ENCODE measurements around the gene B4GAT1. TPM values are rescaled to one million over a fixed set of nuclear protein-coding genes. Genes with fewer than 3 reads are reported as not detected.

Gene B4GAT1
- total RNA-seq, 1 experiment from 2014 or later, result 47.1 TPM

- intact Hi-C loops (cut with micrococcal nuclease; ENCODE audit: unreplicated experiment), result loop anchor here (5.0 kb wide), 1 partner anchor 73 kb away; no protein-coding TSS in a partner anchor
- Histone ChIP-seq H3K27ac (ENCODE audit: low read depth, low read length, poor library complexity, severe bottlenecking) (peak overlapping the region; percentile 100), H3K36me3 (ENCODE audit: insufficient read depth, low read length, poor library complexity, severe bottlenecking) (no peaks in the 10 kb centered on the region), H3K4me3 (ENCODE audit: low read depth, low read length, poor library complexity, severe bottlenecking) (peak overlapping the region; percentile 57), H3K27me3 (replicated peaks; ENCODE audit: insufficient read depth, low read depth, low read length, poor library complexity) (no peaks in the 10 kb centered on the region), H3K9me3 (ENCODE audit: low read depth, low read length, poor library complexity, severe bottlenecking) (no peaks in the 10 kb centered on the region), H3K4me1 (ENCODE audit: insufficient read depth, low read length, poor library complexity, severe bottlenecking) (peaks cover 68% of the 10 kb centered on the region)
- POLR2A ChIA-PET (ENCODE audit: low non-redundant PET), result no interaction called here
- DNase-seq (ENCODE audit: low spot score), result no peak
- CTCF ChIA-PET, result no interaction called here
- no TSS peak for BruUV-seq (replicated peaks)
- no peak for TF ChIP-seq CTCF (conservative IDR thresholded peaks at IDR 0.05; ENCODE audit: low read depth, low read length)
- no peak for TF ChIP-seq EZH2 (IDR thresholded peaks at IDR 0.05; ENCODE audit: borderline replicate concordance, low read depth, low read length, poor library complexity, severe bottlenecking)
Measured at GRCh38 chr11:66314186-66314501, 33.3 kb downstream of the B4GAT1 start.

- no peak for TF ChIP-seq EZH2 (IDR thresholded peaks at IDR 0.05; ENCODE audit: borderline replicate concordance, low read depth, low read length, poor library complexity, severe bottlenecking)
- peak; percentile 63 for TF ChIP-seq CTCF (conservative IDR thresholded peaks at IDR 0.05; ENCODE audit: low read depth, low read length)
- intact Hi-C loops (cut with micrococcal nuclease; ENCODE audit: unreplicated experiment), result loop anchor here (2.0 to 5.0 kb wide), 2 partner anchors 31 to 74 kb away; partner anchors contain the start of gene BRMS1
- Histone ChIP-seq H3K36me3 (ENCODE audit: insufficient read depth, low read length, poor library complexity, severe bottlenecking) (no peaks in the 10 kb centered on the region), H3K4me1 (ENCODE audit: insufficient read depth, low read length, poor library complexity, severe bottlenecking) (peaks cover 62% of the 10 kb centered on the region), H3K4me3 (ENCODE audit: low read depth, low read length, poor library complexity, severe bottlenecking) (peak overlapping the region; percentile 57), H3K9me3 (ENCODE audit: low read depth, low read length, poor library complexity, severe bottlenecking) (no peaks in the 10 kb centered on the region), H3K27me3 (replicated peaks; ENCODE audit: insufficient read depth, low read depth, low read length, poor library complexity) (no peaks in the 10 kb centered on the region), H3K27ac (ENCODE audit: low read depth, low read length, poor library complexity, severe bottlenecking) (peak overlapping the region; percentile 100)
- POLR2A ChIA-PET (ENCODE audit: low non-redundant PET), result interaction anchor here (0.6 to 1.1 kb wide), 3 partner anchors 153 to 304 kb away, joined by 3 read pairs; partner anchors contain the start of gene PELI3
- DNase-seq (ENCODE audit: low spot score), result no peak
- no TSS peak for BruUV-seq (replicated peaks)
- CTCF ChIA-PET, result interaction anchor here (0.6 to 2.6 kb wide), 11 partner anchors 9 to 1453 kb away, joined by 3 to 17 read pairs (median 6); partner anchors contain the start of genes MRPL11 and YIF1A
Measured at GRCh38 chr11:66313321-66314185, 33.9 kb downstream of the B4GAT1 start.

GRCh38 chr11:66312549-66313320 is 34.7 kb downstream of the B4GAT1 start:
- no TSS peak for BruUV-seq (replicated peaks)
- CTCF ChIA-PET, result interaction anchor here (0.6 to 2.6 kb wide), 14 partner anchors 9 to 290 kb away, joined by 3 to 17 read pairs (median 4); partner anchors contain the start of genes MRPL11 and YIF1A
- intact Hi-C loops (cut with micrococcal nuclease; ENCODE audit: unreplicated experiment), result loop anchor here (1.0 to 5.0 kb wide), 3 partner anchors 16 to 75 kb away; partner anchors contain the start of gene BRMS1
- Histone ChIP-seq H3K27me3 (replicated peaks; ENCODE audit: insufficient read depth, low read depth, low read length, poor library complexity) (no peaks in the 10 kb centered on the region), H3K4me3 (ENCODE audit: low read depth, low read length, poor library complexity, severe bottlenecking) (peak overlapping the region; percentile 57), H3K9me3 (ENCODE audit: low read depth, low read length, poor library complexity, severe bottlenecking) (no peaks in the 10 kb centered on the region), H3K27ac (ENCODE audit: low read depth, low read length, poor library complexity, severe bottlenecking) (peak overlapping the region; percentile 100), H3K36me3 (ENCODE audit: insufficient read depth, low read length, poor library complexity, severe bottlenecking) (no peaks in the 10 kb centered on the region), H3K4me1 (ENCODE audit: insufficient read depth, low read length, poor library complexity, severe bottlenecking) (peaks cover 54% of the 10 kb centered on the region)
- TF ChIP-seq EZH2 (IDR thresholded peaks at IDR 0.05; ENCODE audit: borderline replicate concordance, low read depth, low read length, poor library complexity, severe bottlenecking) (no peak), CTCF (conservative IDR thresholded peaks at IDR 0.05; ENCODE audit: low read depth, low read length) (no peak)
- POLR2A ChIA-PET (ENCODE audit: low non-redundant PET), result interaction anchor here (0.6 to 1.1 kb wide), 6 partner anchors 14 to 303 kb away, joined by 3 to 5 read pairs (median 3); partner anchors contain the start of genes PELI3 and YIF1A
- DNase-seq (ENCODE audit: low spot score), result peak; percentile 100

All from A673 (cell line).